ENCODE data around the gene SLIT3. TPM values are rescaled to one million over a fixed set of nuclear protein-coding genes. Genes with fewer than 3 reads are reported as not detected.

SLIT3 gene
- total and polyA plus RNA-seq, 4 experiments from 2014 or later, result not detected

DNA sequence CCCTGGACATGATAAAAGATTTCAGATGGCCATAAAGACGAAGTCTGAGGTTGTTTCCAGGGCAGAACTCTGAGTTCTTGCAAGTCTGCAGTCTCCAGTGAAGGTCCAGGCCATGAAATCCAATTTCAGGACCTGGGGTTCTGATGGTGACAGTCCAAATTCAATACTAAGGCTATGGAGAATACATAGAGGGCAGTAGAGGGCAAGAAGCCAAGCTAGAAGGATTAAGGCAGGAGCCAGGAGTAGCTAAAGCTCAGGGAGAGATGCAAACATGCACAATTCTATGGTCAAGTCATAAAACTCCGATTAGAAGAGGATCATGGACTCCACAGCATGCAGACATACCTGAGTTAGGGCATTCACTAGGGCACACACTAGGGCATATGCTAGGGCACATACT is 11.4 kb downstream of the SLIT3 start:
- no peaks in the 10 kb centered on the region for H3K4me1 ChIP-seq (ENCODE audit: insufficient read depth, low read length)
- CTCF ChIA-PET (ENCODE audit: partially characterized antibody), result no interaction called here
- H3K36me3 ChIP-seq (ENCODE audit: insufficient read depth, low read length), result no peaks in the 10 kb centered on the region
- H3K9me3 ChIP-seq (ENCODE audit: control insufficient read depth in 1 of 2, low read length in 2 of 2), result peaks cover 0 to 9% of the 10 kb centered on the region in 2 donors
- POLR2A ChIA-PET (ENCODE audit: partially characterized antibody), result no interaction called here
- intact Hi-C loops (cut with micrococcal nuclease), result no loop called here
- H3K9me3 Mint-ChIP-seq, result peaks cover 0 to 15% (median 4%) of the 10 kb centered on the region in 8 donors
- H3K4me3 Mint-ChIP-seq, result no peak overlapping the region
- no peak overlapping the region for H3K27ac Mint-ChIP-seq
- no peaks in the 10 kb centered on the region for H3K36me3 Mint-ChIP-seq
- no peak for DNase-seq
- no peak overlapping the region for H3K4me3 ChIP-seq (ENCODE audit: low read length in 2 of 2)
- no peaks in the 10 kb centered on the region for H3K27me3 ChIP-seq (ENCODE audit: insufficient read depth, low read length)
- no peaks in the 10 kb centered on the region for H3K4me1 Mint-ChIP-seq
- H3K27me3 Mint-ChIP-seq, result peaks cover 1 to 3% of the 10 kb centered on the region in 2 donors
- no peak overlapping the region for H3K27ac ChIP-seq (ENCODE audit: low read depth, low read length)

DNA sequence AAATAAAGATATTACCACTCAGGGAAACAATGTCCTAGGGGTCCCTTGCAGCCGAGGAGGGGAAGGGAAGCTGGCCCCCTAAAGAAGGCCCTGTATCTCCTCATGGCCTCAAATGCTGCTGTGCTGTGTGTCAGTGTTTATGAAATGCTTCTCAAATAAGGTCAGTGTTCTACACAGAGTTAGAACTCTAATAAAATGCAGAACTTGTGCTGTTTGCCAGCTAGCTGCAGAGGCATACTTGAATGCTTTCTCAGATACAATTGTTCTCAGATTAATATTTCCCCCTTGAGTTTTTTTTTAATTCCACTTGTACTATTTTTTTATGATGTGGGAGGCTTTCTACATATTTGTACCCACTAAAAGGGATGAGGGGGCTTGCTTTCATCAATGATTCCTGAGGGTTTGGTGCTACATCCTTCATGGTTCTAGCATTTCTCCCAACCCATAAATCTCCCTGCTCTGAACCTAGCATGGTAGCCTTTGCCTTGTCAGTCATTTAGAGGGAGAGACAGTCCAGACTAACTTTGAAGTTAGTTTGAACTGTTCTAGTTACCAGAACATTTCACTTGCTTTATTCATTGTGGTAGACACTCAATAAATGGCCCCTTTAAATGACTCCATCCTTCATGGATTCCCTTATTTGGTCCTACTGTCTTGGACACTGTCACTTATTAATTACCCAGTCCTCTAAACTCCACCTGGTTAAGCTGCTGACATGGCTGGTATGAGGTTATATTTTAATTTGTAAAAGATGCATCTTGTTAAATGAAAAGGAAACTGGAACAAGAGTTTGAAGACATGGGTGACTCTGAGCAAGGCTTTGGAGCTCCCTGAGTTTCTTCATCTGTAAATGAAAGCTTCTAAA is 12.6 kb downstream of the SLIT3 start:
- intact Hi-C loops (cut with micrococcal nuclease), result no loop called here
- no peaks in the 10 kb centered on the region for H3K4me1 ChIP-seq (ENCODE audit: insufficient read depth, low read length)
- ChIA-PET POLR2A (ENCODE audit: partially characterized antibody) (no interaction called here), CTCF (ENCODE audit: partially characterized antibody) (no interaction called here)
- H3K36me3 Mint-ChIP-seq, result no peaks in the 10 kb centered on the region
- no peak overlapping the region for H3K4me3 ChIP-seq (ENCODE audit: low read length in 2 of 2)
- H3K27ac ChIP-seq (ENCODE audit: low read depth, low read length), result no peak overlapping the region
- H3K36me3 ChIP-seq (ENCODE audit: insufficient read depth, low read length), result no peaks in the 10 kb centered on the region
- no peak for DNase-seq
- H3K27me3 ChIP-seq (ENCODE audit: insufficient read depth, low read length), result no peaks in the 10 kb centered on the region
- H3K9me3 ChIP-seq (ENCODE audit: control insufficient read depth in 1 of 2, low read length in 2 of 2), result peaks cover 0 to 9% of the 10 kb centered on the region in 2 donors
- H3K27me3 Mint-ChIP-seq, result peaks cover 1 to 6% of the 10 kb centered on the region in 2 donors
- no peak overlapping the region for H3K4me3 Mint-ChIP-seq
- no peak overlapping the region for H3K27ac Mint-ChIP-seq
- H3K9me3 Mint-ChIP-seq, result peaks cover 0 to 15% (median 4%) of the 10 kb centered on the region in 8 donors
- no peaks in the 10 kb centered on the region for H3K4me1 Mint-ChIP-seq

DNA sequence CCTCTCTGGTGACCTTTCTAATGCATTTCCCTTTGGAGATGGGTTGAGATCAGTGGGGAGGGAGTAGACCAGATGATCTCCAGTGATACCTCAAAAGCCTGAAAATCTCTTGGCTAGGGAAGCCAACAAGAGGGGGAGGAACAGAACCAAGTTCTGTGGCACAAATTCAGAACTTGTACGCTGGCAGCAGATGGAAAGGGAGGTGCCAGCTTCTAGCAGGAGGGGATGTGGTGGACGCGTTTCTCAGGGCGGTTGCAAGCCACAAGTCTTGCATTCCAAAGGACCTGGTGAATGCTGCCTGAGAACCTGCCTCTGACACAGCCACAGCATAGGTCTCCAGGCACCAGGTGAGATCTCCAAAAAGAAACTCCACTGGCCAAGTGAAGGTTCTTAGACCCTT is 13.4 kb downstream of the SLIT3 start:
- intact Hi-C loops (cut with micrococcal nuclease), result no loop called here
- CTCF ChIA-PET (ENCODE audit: partially characterized antibody), result no interaction called here
- H3K27me3 Mint-ChIP-seq, result peaks cover 1 to 6% of the 10 kb centered on the region in 2 donors
- no peak for DNase-seq
- H3K36me3 Mint-ChIP-seq, result no peaks in the 10 kb centered on the region
- H3K4me1 Mint-ChIP-seq, result no peaks in the 10 kb centered on the region
- H3K4me3 Mint-ChIP-seq, result no peak overlapping the region
- H3K36me3 ChIP-seq (ENCODE audit: insufficient read depth, low read length), result no peaks in the 10 kb centered on the region
- H3K4me1 ChIP-seq (ENCODE audit: insufficient read depth, low read length), result no peaks in the 10 kb centered on the region
- no peak overlapping the region for H3K27ac Mint-ChIP-seq
- peaks cover 0 to 15% (median 4%) of the 10 kb centered on the region in 8 donors for H3K9me3 Mint-ChIP-seq
- H3K27me3 ChIP-seq (ENCODE audit: insufficient read depth, low read length), result no peaks in the 10 kb centered on the region
- POLR2A ChIA-PET (ENCODE audit: partially characterized antibody), result no interaction called here
- no peak overlapping the region for H3K27ac ChIP-seq (ENCODE audit: low read depth, low read length)
- peaks cover 0 to 9% of the 10 kb centered on the region in 2 donors for H3K9me3 ChIP-seq (ENCODE audit: control insufficient read depth in 1 of 2, low read length in 2 of 2)
- H3K4me3 ChIP-seq (ENCODE audit: low read length in 2 of 2), result no peak overlapping the region

DNA sequence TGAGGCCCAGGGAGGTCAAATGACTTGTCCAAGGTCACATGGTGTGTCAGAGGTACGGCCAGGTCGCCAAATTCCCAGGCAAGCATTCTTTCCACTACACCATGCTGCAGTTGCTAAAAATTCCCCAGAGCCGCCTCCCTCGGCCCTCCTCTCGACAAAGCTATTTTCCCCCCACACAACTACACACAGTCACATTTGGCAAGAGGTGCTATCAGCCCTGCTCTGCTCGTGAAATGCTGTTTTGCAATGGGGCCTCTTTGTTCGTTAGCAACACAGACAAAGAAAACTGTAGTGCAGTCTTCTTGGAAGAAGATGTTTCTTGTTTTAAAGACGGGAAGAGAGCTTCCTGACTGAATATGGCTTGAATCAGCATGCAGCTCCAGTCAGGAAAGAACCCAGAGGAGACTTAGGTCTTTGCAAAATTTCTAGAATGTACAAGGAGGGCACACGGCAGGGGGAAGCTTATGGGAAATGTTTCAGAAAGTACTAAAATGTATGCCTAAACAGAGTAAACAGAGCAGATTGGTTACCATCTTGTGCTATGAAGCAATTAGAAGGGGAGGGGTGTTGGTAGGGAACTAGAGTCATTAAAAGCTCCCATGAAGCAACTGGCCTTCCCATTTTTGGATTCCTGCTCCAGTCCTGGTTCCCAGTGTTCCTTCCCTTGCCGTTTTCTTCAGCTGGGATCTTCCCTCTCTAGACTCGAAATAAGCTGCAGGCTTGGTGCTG is 14.2 kb downstream of the SLIT3 start:
- Mint-ChIP-seq H3K36me3 (no peaks in the 10 kb centered on the region), H3K4me1 (no peaks in the 10 kb centered on the region), H3K4me3 (no peak overlapping the region), H3K27me3 (peaks cover 1 to 6% of the 10 kb centered on the region in 2 donors), H3K27ac (no peak overlapping the region), H3K9me3 (peaks cover 0 to 15% (median 4%) of the 10 kb centered on the region in 8 donors)
- Histone ChIP-seq H3K4me3 (ENCODE audit: low read length in 2 of 2) (no peak overlapping the region), H3K36me3 (ENCODE audit: insufficient read depth, low read length) (no peaks in the 10 kb centered on the region), H3K27me3 (ENCODE audit: insufficient read depth, low read length) (no peaks in the 10 kb centered on the region), H3K9me3 (ENCODE audit: control insufficient read depth in 1 of 2, low read length in 2 of 2) (peaks cover 0 to 9% of the 10 kb centered on the region in 2 donors), H3K4me1 (ENCODE audit: insufficient read depth, low read length) (no peaks in the 10 kb centered on the region), H3K27ac (ENCODE audit: low read depth, low read length) (no peak overlapping the region)
- POLR2A ChIA-PET (ENCODE audit: partially characterized antibody), result no interaction called here
- CTCF ChIA-PET (ENCODE audit: partially characterized antibody), result no interaction called here
- intact Hi-C loops (cut with micrococcal nuclease), result no loop called here
- DNase-seq, result no peak

DNA sequence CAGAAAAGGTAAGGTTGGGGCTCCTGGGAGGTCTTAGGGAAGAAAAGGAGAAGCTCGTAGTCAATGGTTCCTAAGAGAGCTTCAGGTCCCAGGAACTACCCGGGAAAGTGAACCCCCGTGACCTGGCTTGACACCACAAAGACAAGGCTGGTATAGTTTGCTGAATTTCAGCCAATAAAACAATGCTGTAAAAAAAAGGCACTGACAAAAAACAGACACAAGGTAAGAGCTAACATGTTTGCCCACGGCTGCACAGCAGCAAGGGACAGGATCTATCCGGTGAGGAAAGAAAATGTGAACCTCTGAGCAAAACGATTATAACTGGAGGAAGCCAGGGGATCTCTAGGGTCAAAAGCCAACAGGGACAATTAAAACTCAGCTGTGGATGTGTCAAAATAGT is 17.1 kb downstream of the SLIT3 start:
- peaks cover 0 to 9% of the 10 kb centered on the region in 2 donors for H3K9me3 ChIP-seq (ENCODE audit: control insufficient read depth in 1 of 2, low read length in 2 of 2)
- no peak overlapping the region for H3K27ac Mint-ChIP-seq
- H3K27me3 ChIP-seq (ENCODE audit: insufficient read depth, low read length), result no peaks in the 10 kb centered on the region
- no peak overlapping the region for H3K4me3 ChIP-seq (ENCODE audit: low read length in 2 of 2)
- no peak for DNase-seq
- no peaks in the 10 kb centered on the region for H3K4me1 ChIP-seq (ENCODE audit: insufficient read depth, low read length)
- H3K27ac ChIP-seq (ENCODE audit: low read depth, low read length), result no peak overlapping the region
- no peaks in the 10 kb centered on the region for H3K4me1 Mint-ChIP-seq
- ChIA-PET CTCF (ENCODE audit: partially characterized antibody) (no interaction called here), POLR2A (ENCODE audit: partially characterized antibody) (no interaction called here)
- no peaks in the 10 kb centered on the region for H3K36me3 Mint-ChIP-seq
- no peak overlapping the region for H3K4me3 Mint-ChIP-seq
- no peaks in the 10 kb centered on the region for H3K36me3 ChIP-seq (ENCODE audit: insufficient read depth, low read length)
- peaks cover 1 to 6% of the 10 kb centered on the region in 2 donors for H3K27me3 Mint-ChIP-seq
- intact Hi-C loops (cut with micrococcal nuclease), result no loop called here
- H3K9me3 Mint-ChIP-seq, result peaks cover 0 to 15% (median 4%) of the 10 kb centered on the region in 8 donors

DNA sequence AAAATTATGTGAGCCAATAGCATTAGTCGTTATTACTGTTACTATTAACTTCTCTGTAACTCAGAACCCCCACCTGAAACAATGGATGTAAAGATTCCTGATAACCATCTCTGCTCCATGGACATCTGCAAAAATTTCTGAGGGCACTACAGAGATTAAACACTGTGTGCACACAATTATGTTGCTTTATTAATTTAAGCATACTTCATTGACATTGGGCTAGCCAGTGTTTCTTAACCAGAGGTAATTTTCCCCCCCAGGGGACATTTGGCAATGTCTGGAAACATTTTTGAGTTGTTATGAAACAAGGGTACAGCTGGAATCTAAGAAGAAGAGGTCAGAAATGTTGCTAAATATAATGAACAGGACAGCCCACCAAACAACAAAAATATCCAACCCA is 19.3 kb downstream of the SLIT3 start:
- H3K9me3 Mint-ChIP-seq, result peaks cover 0 to 15% (median 3%) of the 10 kb centered on the region in 8 donors
- Histone ChIP-seq H3K27ac (ENCODE audit: low read depth, low read length) (no peak overlapping the region), H3K4me3 (ENCODE audit: low read length in 2 of 2) (no peak overlapping the region), H3K4me1 (ENCODE audit: insufficient read depth, low read length) (no peaks in the 10 kb centered on the region), H3K27me3 (ENCODE audit: insufficient read depth, low read length) (no peaks in the 10 kb centered on the region), H3K36me3 (ENCODE audit: insufficient read depth, low read length) (no peaks in the 10 kb centered on the region), H3K9me3 (ENCODE audit: control insufficient read depth in 1 of 2, low read length in 2 of 2) (peaks cover 0 to 8% of the 10 kb centered on the region in 2 donors)
- DNase-seq, result no peak
- no peak overlapping the region for H3K4me3 Mint-ChIP-seq
- POLR2A ChIA-PET (ENCODE audit: partially characterized antibody), result no interaction called here
- no peaks in the 10 kb centered on the region for H3K4me1 Mint-ChIP-seq
- no peak overlapping the region for H3K27ac Mint-ChIP-seq
- H3K27me3 Mint-ChIP-seq, result peaks cover 0 to 3% of the 10 kb centered on the region in 2 donors
- intact Hi-C loops (cut with micrococcal nuclease), result no loop called here
- CTCF ChIA-PET (ENCODE audit: partially characterized antibody), result no interaction called here
- H3K36me3 Mint-ChIP-seq, result no peaks in the 10 kb centered on the region

DNA sequence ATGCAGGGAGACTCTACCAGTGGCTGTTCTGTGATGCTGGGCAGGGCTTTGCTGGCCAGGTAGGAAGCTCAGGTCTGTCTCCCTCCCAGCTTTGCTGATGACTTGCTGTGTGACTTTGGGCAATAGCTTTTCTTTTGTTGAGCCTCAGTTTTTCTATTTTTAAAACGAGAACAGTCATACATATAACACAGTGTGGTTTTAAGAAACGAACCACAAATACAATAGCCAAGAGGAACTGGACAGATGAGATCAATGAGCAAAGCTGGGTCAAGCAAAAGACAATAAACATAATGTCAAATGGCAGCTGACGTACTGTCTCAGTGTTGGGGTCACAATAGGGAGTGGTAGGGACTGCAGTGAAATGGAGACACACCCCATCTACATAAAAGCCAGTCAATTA is 20.2 kb downstream of the SLIT3 start:
- Mint-ChIP-seq H3K27me3 (peaks cover 0 to 3% of the 10 kb centered on the region in 2 donors), H3K4me1 (no peaks in the 10 kb centered on the region), H3K36me3 (no peaks in the 10 kb centered on the region), H3K27ac (no peak overlapping the region), H3K9me3 (peaks cover 0 to 8% (median 2%) of the 10 kb centered on the region in 8 donors), H3K4me3 (no peak overlapping the region)
- CTCF ChIA-PET (ENCODE audit: partially characterized antibody), result no interaction called here
- H3K4me3 ChIP-seq (ENCODE audit: low read length in 2 of 2), result no peak overlapping the region
- no peaks in the 10 kb centered on the region for H3K36me3 ChIP-seq (ENCODE audit: insufficient read depth, low read length)
- DNase-seq, result no peak
- intact Hi-C loops (cut with micrococcal nuclease), result no loop called here
- H3K27me3 ChIP-seq (ENCODE audit: insufficient read depth, low read length), result no peaks in the 10 kb centered on the region
- POLR2A ChIA-PET (ENCODE audit: partially characterized antibody), result no interaction called here
- no peaks in the 10 kb centered on the region for H3K4me1 ChIP-seq (ENCODE audit: insufficient read depth, low read length)
- H3K9me3 ChIP-seq (ENCODE audit: control insufficient read depth in 1 of 2, low read length in 2 of 2), result peaks cover 0 to 4% of the 10 kb centered on the region in 2 donors
- no peak overlapping the region for H3K27ac ChIP-seq (ENCODE audit: low read depth, low read length)

Data from CD4-positive, alpha-beta memory T cell (primary cell).